ENCODE results near the gene FANCC.

The FANCC gene

DNA sequence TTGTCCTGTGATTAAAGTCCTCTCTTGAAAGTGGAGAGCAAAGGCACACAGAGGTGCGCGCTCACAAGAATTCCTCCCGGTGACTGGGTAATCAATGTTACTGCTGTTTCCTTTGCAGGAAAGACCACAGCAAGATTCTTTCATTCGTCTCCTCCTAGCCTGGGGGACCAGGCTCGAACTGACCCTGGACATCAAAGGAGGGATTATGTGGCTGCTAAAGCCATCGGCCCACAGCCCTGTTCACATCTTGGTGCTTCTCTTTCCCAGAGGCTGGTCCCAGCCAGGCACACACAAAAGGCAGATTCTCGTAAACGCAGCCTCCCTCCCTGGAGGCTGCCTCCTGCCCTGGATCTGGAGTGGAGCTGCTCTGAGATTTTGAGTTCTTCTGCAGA, 230.9 kb downstream of the FANCC start:
- DNase-seq (ENCODE audit: low read depth in 2 of 2): no peak

GRCh38 chr9:95085861-95086563, 231.5 kb downstream of the FANCC start:
- DNase-seq (ENCODE audit: low read depth in 2 of 2): no peak

DNA sequence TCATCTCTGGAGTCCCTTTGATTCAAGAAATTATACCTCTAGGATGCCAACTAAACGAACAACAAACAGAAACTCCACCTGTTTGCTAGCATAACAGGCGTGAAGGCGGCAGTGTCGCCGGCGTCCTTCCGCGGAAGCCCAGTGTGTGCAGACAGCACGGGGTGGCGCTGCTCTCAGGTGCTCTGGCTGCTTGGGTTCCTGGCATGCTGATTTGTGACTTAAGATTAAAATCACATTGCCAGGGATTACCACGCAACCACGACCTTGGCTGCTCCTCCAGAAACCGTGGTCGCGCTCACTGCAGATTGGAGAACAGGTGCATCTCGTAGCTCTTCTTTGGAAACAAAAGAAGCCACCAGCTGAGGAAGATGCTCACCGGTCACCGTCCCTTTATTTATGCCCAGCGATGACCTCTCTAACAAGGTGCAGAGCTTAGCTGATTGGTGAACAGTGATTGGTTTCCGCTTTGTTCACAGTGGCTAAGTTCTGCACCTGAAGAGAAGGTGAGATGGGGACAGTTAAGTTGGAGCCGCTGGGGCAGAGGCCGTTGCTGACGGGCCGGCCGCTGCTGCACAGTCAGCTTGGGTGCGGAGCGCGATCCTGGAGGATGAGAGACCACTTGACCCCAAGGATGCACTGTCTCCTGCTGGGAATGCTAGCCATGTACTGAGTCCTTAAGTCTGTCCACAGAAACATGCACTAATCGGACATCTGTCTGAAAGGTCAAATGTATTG, 232.3 kb downstream of the FANCC start:
- no peak for DNase-seq (ENCODE audit: low read depth in 2 of 2)

DNA sequence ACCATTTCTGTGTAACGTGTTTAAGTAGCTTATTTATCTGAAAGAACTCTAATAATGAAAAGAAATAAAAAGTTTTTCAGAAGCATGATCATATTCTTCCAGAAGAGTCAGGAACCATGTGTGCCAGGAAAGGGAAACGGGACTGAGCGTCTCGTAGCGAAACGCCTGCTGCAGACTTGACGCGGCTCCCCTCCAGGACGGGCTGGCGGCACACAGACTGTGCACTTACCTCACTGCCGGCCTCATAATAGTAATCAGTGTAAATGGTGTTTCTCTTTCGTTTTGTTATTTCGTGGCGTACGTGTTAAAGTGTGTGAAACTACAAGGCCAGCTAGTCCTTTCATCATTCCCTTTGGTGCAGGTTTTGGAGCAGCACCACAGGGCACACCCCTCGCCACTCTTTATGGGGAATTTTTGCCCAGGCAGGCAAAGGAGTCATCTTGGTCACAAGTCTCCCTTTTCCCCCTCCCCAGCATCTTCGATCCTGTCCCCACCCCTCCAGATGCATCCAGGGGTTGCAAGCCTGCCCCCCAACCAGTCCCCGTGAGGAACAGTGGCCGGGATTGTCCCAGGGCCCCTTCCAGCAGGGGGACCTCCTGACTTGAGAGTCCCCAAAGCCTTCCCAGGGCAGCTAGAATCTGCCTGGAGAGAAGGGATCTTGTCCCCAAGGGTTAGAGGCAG, 233.1 kb downstream of the FANCC start:
- no peak for DNase-seq (ENCODE audit: low read depth in 2 of 2)

GRCh38 chr9:95083086-95083768, 234.3 kb downstream of the FANCC start:
- no peak for DNase-seq (ENCODE audit: low read depth in 2 of 2)

GRCh38 chr9:95082401-95083084, 235.0 kb downstream of the FANCC start:
- DNase-seq (ENCODE audit: low read depth in 2 of 2): no peak

DNA sequence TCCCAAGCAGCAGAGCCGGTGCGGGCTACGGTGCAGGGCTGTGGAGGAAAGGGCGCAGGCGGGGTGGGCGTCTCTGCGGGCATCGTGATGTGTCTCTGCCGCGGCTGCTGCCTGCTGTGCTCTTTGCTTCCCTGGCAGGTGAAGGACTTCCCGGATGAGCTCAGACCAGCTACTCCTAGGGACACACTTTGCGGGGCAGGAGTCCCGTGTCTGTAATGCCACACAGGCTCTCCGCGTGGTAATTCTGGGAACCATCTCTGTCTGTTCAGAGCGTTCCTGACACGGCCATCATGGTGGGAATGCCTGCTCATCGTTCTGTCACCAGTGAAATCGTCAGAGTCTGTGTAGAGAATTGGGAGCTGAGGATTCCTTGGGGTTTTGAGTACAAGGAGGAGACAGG, 235.5 kb downstream of the FANCC start:
- DNase-seq (ENCODE audit: low read depth in 2 of 2): no peak

DNA sequence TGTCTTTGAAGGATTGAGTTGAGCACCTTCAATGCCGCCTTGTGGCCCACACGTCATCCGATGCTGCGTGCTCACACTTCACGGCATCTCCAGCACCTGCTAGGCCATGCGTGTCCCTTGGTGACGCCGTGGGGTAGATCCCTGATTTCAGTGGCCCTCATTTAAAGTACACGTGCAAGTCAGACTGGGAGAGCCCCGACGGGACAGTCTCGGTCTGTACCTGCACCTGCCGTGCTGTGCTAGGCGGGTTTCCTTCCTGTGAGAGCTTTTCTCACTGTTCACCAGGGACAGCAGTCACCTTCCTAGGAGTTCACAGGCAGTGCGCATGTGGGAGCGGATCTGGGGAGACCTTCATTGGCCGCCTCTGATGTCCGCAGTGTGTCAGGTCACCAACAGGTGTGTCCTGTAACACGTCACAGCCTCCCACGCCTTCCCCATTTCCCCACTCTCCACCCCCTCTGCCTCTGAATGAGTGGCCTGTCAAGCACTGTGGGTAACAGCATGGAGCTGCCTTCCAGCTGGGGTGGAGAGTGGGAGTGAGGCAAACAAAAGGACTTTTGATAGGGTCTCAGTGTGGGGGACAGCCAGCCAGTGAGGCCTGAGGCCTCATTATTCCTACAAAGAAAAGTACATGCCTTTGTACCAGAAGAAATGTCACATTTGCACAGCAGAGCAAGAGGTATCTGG, 236.4 kb downstream of the FANCC start:
- DNase-seq (ENCODE audit: low read depth in 2 of 2): no peak

GRCh38 chr9:95079461-95079860, 238.0 kb downstream of the FANCC start:
- no peak for DNase-seq (ENCODE audit: low read depth in 2 of 2)

DNA sequence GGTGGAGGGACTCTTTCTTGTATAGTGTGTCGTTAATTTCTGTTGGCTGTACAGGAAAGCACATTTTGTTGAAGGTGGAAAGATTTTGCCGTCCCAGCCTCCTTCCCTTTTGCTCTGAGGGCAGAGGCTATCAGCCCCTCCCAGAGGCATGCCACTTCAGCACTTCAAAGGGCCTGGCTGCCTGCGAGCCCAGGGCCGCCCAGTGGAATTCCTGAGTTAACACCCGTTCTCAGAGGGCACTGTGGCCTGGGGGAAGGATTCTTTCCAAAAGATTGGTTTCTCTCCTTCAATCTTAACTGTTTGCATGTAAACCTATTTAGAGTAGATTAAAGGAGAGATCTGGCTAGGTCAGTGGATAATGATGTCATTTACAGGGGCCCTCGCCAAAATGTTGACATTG, 238.6 kb downstream of the FANCC start:
- DNase-seq (ENCODE audit: low read depth in 2 of 2): no peak

DNA sequence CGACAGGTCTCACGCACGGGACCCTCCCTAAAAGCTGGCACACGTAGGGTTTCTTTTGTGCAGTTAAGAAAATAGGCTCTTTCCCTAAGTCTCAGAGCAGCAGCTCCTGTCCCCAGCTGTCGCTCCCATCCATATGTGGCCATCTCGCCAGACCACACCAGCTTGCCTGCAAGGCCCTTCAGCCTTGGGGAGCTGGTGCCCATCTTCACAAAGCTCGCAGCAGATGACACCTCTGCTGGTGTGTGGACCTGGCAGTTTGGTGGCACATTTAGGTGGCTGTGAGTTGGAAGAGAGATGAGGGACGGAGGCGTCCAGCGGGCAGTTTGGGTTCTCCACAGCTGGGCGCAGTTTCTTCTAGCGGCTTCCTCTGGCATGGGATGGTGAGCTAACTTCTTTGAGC, 239.0 kb downstream of the FANCC start:
- no peak for DNase-seq (ENCODE audit: low read depth in 2 of 2)

- no peak for DNase-seq (ENCODE audit: low read depth in 2 of 2)
Observed at GRCh38 chr9:95077766-95078370, 239.6 kb downstream of the FANCC start.

DNA sequence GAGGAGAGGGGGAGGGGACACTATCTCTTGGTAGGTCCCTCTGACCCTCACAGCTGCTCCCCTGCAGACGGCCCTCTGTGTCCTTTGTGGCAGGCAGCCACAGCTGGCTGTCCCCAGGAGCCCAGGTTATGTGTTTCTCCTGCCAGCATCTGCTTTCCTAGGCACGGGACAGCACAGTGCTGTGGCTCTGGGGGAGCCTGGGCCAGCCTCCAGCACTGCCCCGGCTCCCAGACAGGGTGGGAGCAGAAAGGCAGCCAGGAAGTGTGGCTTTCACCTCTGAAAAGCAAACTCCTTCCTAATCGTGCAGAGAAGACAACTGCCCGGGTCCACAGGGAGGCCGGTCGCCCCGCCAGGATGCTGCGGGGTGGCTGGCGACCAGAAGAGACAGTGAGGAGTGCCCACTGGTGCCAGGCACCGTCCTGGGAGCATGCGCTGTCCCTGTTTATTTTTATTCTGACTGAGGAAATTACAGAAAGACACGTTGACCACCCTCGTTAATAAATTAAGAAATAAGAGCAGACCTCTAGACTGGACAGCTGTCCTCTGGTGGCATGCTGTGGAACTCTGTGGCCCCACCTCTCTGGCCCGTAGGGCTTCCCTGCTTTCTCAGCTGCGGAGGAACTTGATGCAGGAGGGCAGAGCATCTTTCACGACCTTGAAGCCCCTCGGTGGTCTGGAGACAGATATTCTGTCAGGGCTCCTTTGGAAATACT, 240.3 kb downstream of the FANCC start:
- DNase-seq (ENCODE audit: low read depth in 2 of 2): no peak

DNA sequence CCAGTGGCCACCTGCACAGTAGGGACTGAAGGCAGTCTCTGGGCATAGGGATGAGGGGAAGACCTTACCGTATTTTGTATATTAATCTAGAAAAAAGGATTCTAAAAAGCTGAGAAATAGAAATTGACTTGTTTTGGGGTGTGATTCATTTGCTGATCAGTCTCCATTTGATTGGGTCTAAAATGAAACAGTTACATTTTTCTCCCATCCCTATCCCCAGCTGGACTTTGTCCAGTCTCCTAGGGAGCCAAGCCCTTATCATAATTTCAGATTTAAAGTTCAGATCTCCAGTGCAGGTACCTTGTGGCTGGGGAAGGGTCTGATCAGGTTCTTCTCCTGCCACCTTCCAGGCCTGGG, 240.8 kb downstream of the FANCC start:
- no peak for DNase-seq (ENCODE audit: low read depth in 2 of 2)

DNA sequence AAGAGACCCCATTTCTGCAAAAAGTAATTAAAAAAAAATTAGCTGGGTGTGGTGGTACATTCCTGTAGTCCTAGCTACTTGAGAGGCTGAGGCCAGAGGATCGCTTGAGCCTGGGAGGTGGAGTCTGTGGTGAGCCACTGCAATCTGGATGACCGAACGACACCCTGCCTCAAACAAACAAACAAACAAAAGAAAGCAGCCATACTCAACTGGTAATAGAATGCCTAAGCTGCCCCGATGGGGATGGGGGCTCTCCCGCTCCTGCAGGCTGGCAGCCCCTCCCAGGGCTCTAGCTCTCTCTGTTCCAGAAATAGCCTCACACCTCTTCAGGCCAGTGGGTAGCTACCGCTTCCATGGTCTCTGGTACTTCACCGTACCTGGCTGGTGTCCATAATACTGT, 241.8 kb downstream of the FANCC start:
- no peak for DNase-seq (ENCODE audit: low read depth in 2 of 2)

DNA sequence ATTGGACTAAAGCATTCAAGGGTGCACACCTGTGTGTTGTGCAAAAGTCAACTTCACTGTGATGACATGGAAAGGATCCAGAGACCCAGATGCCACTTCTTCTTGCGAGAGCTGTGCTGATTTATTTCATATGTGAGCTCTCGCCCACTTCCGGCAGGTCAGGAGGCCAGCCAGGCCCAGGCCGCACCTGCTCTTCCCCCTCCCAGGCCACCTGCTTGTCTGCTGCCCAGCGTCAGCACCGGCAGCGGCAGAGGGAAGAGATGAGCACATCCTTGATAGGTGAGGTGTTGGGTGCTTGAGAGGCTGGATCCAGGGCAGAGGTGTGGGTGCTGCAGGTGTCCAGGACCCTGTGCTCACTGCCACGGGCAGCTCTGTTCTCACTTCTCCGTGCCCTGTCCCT, 242.9 kb downstream of the FANCC start:
- DNase-seq (ENCODE audit: low read depth in 2 of 2): no peak

DNA sequence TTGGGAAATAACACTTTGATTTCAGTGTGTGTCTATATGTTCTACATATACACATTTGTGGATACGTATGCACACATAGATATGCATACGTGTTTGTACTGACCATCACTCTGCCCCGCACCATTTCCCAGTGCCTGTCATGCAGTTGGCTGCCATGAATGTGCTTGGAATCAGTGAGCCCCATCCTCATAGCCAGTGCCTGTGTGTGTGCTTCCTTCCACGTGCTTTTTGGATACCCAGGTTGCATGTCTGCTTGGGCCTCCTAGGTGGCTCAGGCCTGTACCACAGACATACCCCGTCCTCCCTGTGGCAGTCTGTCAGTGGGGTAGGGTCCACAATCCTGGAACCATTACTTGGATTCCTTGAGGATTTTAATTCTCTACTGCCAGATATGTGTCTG, 243.6 kb downstream of the FANCC start:
- no peak for DNase-seq (ENCODE audit: low read depth in 2 of 2)

DNA sequence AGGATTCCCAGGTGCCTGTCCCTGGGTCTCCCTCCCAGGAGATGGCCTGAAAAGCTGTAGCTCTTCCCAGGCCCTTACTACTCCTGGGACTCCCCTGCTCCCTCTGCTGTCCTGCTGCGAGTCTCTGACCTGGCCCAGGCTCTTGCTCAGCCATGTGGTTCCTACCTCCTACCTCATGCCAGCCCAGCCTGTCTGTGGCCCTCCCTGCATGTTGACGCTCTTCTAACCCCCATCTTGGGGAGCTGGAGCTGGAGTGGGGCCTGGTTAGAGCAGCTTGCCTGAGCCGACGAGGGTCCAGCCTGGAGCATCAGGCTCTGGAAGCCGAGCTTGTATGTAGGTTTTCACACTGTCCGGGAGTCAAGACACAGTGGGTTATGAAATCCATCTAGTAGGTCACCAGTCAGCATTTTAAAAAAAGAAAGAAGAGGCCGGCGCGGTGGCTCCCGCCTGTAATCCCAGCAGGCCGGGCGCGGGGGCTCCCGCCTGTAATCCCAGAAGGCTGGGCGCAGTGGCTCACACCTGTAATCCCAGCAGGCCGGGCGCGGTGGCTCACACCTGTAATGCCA, 244.4 kb downstream of the FANCC start:
- DNase-seq (ENCODE audit: low read depth in 2 of 2): no peak

DNA sequence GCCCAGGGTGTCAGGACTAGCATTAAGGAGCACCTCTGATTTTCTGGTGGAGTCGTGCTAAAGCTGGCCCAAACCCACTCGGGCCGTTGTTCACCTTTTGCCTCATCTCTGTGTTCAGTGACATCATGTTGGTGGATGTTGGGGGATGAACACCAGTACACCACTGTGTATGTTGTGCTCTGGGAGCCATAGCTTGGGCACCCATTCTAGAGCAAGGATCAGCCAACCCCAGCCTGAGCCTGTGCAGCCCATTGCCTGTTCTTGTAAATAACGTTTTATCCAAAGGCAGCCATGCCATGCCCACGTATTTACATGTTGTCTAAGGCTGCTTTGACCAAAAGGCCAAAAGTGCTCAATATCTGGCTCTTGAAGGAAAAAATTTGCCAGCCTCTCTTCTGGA, 245.6 kb downstream of the FANCC start:
- DNase-seq (ENCODE audit: low read depth in 2 of 2): no peak

GRCh38 chr9:95071450-95071849, 246.1 kb downstream of the FANCC start:
- no peak for DNase-seq (ENCODE audit: low read depth in 2 of 2)

Measured in stimulated activated CD8-positive, alpha-beta memory T cell treated with anti-CD3 and anti-CD28 coated beads, Interleukin-15, amount 100 ng/mL, for 48 hours (primary cell).